Smooth muscle cell (in vitro differentiated cells): ENCODE data around the gene PLXNA4. TPM values are rescaled to one million over a fixed set of nuclear protein-coding genes. Genes with fewer than 3 reads are reported as not detected.

Source experiments
- DNase-seq: peaks from one replicate; lab custom pipeline; 2025; ENCODE audit not compliant: unreplicated experiment; lab: John Stamatoyannopoulos, UW
- H2AFZ ChIP-seq: fragments of 200-600 bp; sonication (generic); 2 replicates; pipeline ENCODE4 v1.6.0; 2016; ENCODE audit warnings: antibody characterized with exemption, low read depth, mild to moderate bottlenecking
- H3F3A ChIP-seq: fragments of 200-600 bp; sonication (generic); 2 replicates; pipeline ENCODE4 v1.6.0; 2017; ENCODE audit warnings: antibody characterized with exemption, low read depth
- H3K27ac ChIP-seq: fragments of 200-600 bp; sonication (generic); 2 replicates; pipeline ENCODE4 v1.5.1; 2016; ENCODE audit warnings: low read depth, mild to moderate bottlenecking
- H3K27me3 ChIP-seq: fragments of 200-600 bp; sonication (generic); 2 replicates; pipeline ENCODE4 v1.6.1; 2016; ENCODE audit warnings: low read depth, mild to moderate bottlenecking
- H3K36me3 ChIP-seq: fragments of 200-600 bp; sonication (generic); 2 replicates; pipeline ENCODE4 v1.5.1; 2016; ENCODE audit warnings: low read depth
- H3K4me1 ChIP-seq: fragments of 200-600 bp; sonication (generic); 2 replicates; pipeline ENCODE4 v1.5.1; 2016; ENCODE audit warnings: low read depth
- H3K4me2 ChIP-seq: fragments of 200-600 bp; sonication (generic); 2 replicates; pipeline ENCODE4 v1.6.0; 2016; ENCODE audit warnings: mild to moderate bottlenecking
- H3K4me3 ChIP-seq: fragments of 200-600 bp; sonication (generic); 2 replicates; pipeline ENCODE4 v1.5.1; 2016; ENCODE audit warnings: mild to moderate bottlenecking
- H3K79me2 ChIP-seq: fragments of 200-600 bp; sonication (generic); 2 replicates; pipeline ENCODE4 v1.6.0; 2016; ENCODE audit warnings: low read depth, mild to moderate bottlenecking
- H3K9ac ChIP-seq: fragments of 200-600 bp; sonication (generic); 2 replicates; pipeline ENCODE4 v1.6.0; 2016; ENCODE audit warnings: low read depth
- H3K9me3 ChIP-seq: fragments of 200-600 bp; sonication (generic); replicated peaks from 2 replicates; pipeline ENCODE4 v1.5.1; 2016; ENCODE audit warnings: low read depth
- H4K20me1 ChIP-seq: fragments of 200-600 bp; sonication (generic); 2 replicates; pipeline ENCODE4 v1.6.0; 2016; ENCODE audit warnings: low read depth
- WGBS: methylation state at CpG from one replicate; pipeline ENCODE4 v1.1.7; 2016; ENCODE audit warnings: low lambda C conversion rate; 5-methylcytosine and 5-hydroxymethylcytosine counted together
- polyA plus RNA-seq: library from polyadenylated mRNA; unstranded; fragments of >200 nt; fragmentation: Nextera tagmentation; extraction: Ambion mirVana; gene quantifications from 2 replicates; pipeline ENCODE4 v1.2.1, GENCODE V29; 2016
- total RNA-seq: library from RNA; depleted of rRNA; stranded (reverse); fragments of >200 nt; gene quantifications from 2 replicates; pipeline ENCODE4 v1.2.3, GENCODE V29; 2014
- TF ChIP-seq, protein P1 (sequence below): fragments of 200-600 bp; sonication (generic); IDR thresholded peaks from 2 replicates; pipeline ENCODE4 v1.5.1; 2017; ENCODE audit warnings: borderline replicate concordance, mild to moderate bottlenecking, antibody characterized with exemption; ENCODE audit not compliant: insufficient read depth, poor library complexity, severe bottlenecking

Gene PLXNA4
- total and polyA plus RNA-seq, 2 experiments from 2014 or later = 8.5 to 9.9 TPM

DNA sequence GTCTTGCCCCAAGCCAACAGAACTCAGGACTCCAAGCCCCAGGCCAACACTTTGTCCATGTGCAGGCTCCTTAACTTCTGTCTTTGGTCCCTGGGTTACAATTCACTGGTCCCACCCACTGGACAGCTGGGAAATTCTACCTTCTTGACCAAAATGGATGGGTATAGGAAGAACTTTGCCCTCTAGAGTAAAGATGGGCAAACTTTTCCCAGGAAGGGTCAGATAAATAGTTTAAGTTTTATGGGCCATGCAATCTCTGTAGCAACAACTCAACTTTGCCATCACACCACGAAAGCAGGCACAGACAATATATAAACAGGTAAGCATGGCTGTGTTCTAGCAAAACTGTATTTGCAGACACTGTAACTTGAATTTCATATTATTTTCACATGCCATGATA is 147.1 kb downstream of the PLXNA4 start:
- Histone ChIP-seq H3K4me1 (no peaks in the 10 kb centered on the region), H3K79me2 (no peaks in the 10 kb centered on the region), H3K4me2 (no peak overlapping the region), H2AFZ (no peak overlapping the region), H3K9me3 (no peaks in the 10 kb centered on the region), H3K9ac (no peak overlapping the region), H4K20me1 (no peaks in the 10 kb centered on the region), H3F3A (peaks cover 6% of the 10 kb centered on the region), H3K27ac (no peak overlapping the region), H3K4me3 (no peak overlapping the region), H3K27me3 (no peaks in the 10 kb centered on the region), H3K36me3 (no peaks in the 10 kb centered on the region)
- WGBS = 93% methylated on average over 1 of the region's 1 CpG
- TF ChIP-seq, protein P1, sequence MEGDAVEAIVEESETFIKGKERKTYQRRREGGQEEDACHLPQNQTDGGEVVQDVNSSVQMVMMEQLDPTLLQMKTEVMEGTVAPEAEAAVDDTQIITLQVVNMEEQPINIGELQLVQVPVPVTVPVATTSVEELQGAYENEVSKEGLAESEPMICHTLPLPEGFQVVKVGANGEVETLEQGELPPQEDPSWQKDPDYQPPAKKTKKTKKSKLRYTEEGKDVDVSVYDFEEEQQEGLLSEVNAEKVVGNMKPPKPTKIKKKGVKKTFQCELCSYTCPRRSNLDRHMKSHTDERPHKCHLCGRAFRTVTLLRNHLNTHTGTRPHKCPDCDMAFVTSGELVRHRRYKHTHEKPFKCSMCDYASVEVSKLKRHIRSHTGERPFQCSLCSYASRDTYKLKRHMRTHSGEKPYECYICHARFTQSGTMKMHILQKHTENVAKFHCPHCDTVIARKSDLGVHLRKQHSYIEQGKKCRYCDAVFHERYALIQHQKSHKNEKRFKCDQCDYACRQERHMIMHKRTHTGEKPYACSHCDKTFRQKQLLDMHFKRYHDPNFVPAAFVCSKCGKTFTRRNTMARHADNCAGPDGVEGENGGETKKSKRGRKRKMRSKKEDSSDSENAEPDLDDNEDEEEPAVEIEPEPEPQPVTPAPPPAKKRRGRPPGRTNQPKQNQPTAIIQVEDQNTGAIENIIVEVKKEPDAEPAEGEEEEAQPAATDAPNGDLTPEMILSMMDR = no peak
- DNase-seq = no peak

DNA sequence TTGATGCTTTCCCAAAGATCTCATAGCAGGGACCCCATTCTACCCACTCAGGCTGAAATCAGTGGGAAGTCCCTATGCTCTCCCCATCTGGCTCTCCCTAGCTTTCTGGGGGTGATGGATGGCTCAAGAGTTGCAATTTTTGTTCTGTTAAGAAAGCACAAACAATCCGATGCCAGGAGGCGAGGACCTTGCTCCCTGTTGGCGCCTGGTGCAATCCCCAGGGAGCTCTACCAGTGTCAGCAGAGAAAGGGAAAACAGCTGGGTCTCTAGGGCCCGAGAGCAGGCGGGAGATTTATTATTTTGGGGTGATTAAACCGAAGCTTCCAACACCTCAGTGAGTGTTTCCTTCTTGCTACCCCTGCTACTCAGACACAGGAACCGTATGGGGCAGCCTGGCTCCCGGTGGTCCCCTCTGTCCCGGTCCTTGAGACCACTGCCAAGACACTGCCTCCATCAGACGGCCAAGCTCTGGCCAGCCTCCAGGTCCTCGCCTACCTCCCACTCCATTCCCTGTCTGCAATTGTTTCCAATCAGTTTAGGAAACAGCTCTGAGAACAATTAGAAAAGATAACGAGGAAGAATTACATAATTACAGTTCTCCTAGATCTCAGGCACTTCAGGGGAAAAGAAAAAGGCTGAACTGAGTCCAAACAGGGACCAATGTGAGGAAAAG is 147.9 kb downstream of the PLXNA4 start:
- no peaks in the 10 kb centered on the region for H3K36me3 ChIP-seq
- no peak overlapping the region for H3K4me2 ChIP-seq
- H3K27ac ChIP-seq = no peak overlapping the region
- no peak for DNase-seq
- no peaks in the 10 kb centered on the region for H3K79me2 ChIP-seq
- H3K27me3 ChIP-seq = no peaks in the 10 kb centered on the region
- H3K4me3 ChIP-seq = no peak overlapping the region
- no peaks in the 10 kb centered on the region for H4K20me1 ChIP-seq
- H3K9me3 ChIP-seq = no peaks in the 10 kb centered on the region
- H3K4me1 ChIP-seq = no peaks in the 10 kb centered on the region
- TF ChIP-seq, protein P1 = no peak
- no peak overlapping the region for H3K9ac ChIP-seq
- no peak overlapping the region for H2AFZ ChIP-seq
- peaks cover 6% of the 10 kb centered on the region for H3F3A ChIP-seq
- WGBS = 90% methylated on average over 12 of the region's 12 CpGs

DNA sequence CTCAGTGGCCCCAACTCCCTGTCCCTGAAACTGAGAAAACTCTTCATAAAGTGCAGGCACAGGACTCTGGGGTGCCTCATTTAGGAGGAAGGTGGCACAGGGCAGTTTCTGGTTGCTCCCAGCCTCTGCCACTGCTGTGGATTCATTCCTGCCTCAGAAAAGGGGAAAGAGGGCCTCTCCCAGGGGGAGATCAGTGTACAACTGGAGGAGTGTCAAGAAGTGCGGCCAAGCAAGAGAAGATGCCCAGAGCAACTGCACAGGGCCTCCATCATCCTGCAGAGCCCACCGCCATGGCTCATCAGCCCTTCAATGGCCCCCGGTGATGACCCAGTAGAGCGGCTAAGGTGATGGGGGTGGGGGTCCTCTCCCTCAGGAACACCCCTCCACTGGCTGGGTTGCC is 150.3 kb downstream of the PLXNA4 start:
- H3K27me3 ChIP-seq = no peaks in the 10 kb centered on the region
- no peak overlapping the region for H3K4me3 ChIP-seq
- no peak overlapping the region for H3K9ac ChIP-seq
- H4K20me1 ChIP-seq = no peaks in the 10 kb centered on the region
- H3K4me2 ChIP-seq = no peak overlapping the region
- DNase-seq = no peak
- H3K9me3 ChIP-seq = no peaks in the 10 kb centered on the region
- H3F3A ChIP-seq = peaks cover 6% of the 10 kb centered on the region
- no peaks in the 10 kb centered on the region for H3K36me3 ChIP-seq
- H2AFZ ChIP-seq = no peak overlapping the region
- TF ChIP-seq, protein P1 = no peak
- 85% methylated on average over 4 of the region's 4 CpGs for WGBS
- no peak overlapping the region for H3K27ac ChIP-seq
- H3K79me2 ChIP-seq = no peaks in the 10 kb centered on the region
- H3K4me1 ChIP-seq = peaks cover 4% of the 10 kb centered on the region
